DMS153 treated with DMSO at 0.1 percent for 48 hours (cell line): Measurements from ENCODE around the gene EXOC3L1.

ENCODE experiments used
- DNase-seq: peaks from one replicate; lab custom pipeline; 2025; ENCODE audit not compliant: unreplicated experiment; lab: John Stamatoyannopoulos, UW

EXOC3L1 gene

DNA sequence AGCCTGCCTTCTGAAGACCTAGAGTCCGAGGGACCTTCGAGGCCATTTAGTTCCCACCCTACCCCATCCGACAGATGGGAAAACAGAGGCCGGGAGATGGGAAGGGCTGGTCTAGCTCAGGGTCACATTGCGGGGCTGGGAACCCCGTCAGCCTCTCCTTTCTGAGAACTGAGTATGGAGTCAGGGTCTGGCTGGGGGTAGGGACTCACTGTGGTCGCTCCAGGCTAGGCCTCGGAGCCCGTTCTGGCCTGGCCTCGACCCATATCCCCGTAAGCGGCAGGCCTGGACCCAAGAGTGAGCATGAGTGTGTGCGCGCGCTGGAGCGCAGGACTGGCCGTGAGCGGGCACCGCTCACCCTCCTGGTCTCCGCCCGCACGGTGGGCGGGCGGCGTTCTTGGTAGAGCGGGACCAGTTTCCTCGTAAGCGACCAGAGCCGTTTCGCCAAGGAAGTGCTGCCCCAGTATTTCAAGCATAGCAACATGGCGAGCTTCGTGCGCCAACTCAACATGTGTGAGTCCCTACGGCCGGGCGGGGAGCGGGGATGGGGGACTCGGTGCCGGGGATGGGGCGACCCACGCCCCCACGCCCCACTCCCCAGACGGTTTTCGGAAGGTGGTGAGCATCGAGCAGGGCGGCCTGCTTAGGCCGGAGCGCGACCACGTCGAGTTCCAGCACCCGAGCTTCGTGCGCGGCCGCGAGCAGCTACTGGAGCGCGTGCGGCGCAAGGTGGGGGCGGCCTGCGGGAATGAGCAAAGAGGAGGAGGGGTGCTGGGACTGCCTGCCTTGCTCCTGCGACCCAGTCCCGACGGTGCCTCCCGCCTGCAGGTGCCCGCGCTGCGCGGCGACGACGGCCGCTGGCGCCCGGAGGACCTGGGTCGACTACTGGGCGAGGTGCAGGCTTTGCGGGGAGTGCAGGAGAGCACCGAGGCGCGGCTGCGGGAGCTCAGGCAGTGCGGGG lies 24.5 kb downstream of the EXOC3L1 start:
- no peak for DNase-seq

DNA sequence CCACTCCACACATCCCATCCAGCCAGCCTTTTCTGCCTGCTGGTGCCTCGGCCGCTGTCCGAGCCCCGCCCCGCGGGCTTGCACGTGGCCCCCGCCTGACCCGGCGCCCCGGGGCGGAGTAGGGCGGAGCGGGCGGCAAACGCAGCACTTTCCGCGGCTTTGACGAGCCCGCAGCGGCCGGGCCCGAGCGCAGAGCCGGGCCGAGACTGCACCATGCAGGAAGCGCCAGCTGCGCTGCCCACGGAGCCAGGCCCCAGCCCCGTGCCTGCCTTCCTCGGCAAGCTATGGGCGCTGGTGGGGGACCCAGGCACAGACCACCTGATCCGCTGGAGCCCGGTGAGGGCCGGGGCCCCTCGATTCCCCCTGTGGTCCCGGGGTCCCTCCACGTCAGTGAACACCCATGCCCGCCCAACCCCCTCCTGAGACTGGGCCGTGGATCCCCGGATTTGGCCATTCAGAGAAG lies 25.3 kb downstream of the EXOC3L1 start, which contains the start of gene HSF4:
TSS of gene HSF4 (plus strand) at position 147 of the 463 bp plus-strand sequence. CDS start at position 214, 67 bp downstream.
- no peak for DNase-seq

DNA sequence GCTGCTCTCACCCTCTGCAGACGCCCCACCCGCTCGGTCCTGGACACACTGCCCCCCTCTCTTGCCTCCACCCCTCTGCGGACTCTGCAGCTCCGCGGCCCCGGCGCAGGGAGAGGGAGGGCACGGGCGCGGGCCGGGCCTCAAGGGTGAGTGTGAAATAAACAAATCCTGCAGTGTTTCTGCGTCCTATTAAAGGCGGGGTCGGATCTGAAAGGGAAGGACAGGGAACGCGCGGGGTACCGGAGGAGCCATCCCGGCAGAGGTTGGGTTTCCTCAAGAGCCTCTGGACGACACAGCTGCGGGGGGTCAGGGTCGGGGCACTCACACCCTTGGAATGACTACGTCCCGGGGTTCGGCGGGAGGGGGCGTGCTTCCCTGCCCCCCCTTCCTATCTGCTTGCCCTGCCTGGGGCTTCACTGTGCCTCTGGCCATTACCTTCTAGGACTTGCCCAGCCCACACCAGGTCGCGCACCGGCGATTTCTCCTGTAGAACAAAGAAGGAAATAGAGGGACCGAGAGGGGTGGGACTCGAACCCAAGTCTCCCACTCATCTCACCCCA lies 25.9 kb downstream of the EXOC3L1 start:
- DNase-seq = peak; percentile 57

DNA sequence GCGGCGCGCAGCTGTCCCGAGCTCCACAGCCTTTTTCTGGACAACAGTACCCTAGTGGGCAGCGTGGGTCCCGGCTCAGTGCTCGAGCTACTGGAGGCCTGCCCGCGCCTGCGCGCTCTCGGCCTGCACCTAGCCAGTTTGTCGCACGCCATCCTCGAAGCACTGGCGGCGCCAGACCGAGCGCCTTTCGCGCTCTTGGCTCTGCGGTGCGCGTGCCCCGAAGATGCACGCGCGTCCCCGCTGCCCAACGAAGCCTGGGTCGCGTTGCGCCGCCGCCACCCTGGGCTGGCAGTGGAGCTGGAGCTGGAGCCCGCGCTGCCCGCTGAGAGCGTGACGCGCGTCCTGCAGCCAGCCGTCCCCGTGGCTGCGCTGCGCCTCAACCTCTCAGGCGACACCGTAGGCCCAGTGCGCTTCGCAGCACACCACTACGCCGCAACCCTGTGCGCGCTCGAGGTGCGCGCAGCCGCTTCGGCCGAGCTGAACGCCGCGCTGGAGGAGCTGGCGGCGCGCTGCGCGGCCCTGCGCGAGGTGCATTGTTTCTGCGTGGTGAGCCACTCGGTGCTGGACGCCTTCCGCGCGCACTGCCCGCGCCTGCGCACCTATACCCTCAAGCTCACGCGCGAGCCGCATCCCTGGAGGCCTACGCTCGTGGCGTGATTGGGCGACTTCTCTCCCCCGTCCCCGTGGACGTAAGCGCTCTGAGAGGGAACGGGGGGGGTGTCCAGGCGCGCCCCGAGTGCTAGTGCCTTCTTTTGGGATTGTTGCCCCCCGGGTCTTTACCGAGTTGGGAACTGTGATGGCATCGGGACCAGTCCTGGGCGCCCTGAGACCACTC lies 26.6 kb downstream of the EXOC3L1 start:
- DNase-seq = peak; percentile 57

DNA sequence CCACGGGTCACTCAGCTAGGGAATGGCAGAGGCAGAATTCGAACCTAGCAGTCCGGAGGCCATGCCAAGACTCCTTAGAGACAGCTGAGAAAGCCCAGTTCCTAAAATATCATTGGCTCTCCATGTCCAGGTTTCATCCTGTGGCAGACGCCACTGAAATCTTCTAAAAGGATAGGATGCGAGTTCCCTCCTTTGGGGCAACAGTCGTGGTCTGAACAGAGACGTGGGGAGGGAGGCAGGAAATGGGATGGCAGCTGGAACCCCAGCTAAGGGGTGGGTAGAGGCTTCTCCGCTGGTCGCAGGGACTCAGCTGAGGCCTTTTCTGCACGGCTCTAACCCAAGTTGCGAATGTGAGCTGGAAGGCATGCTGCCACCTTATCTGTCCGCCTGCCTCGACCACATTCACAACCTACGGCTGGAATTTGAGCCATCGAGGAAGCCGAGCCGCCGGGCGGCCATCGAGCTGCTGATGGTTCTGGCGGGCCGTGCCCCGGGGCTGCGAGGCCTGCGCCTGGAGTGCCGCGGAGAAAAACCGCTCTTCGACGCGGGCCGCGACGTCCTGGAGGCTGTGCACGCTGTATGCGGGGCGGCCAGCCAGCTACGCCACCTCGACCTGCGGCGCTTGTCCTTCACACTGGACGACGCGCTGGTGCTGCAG lies 27.3 kb downstream of the EXOC3L1 start:
- peak; percentile 15 for DNase-seq

DNA sequence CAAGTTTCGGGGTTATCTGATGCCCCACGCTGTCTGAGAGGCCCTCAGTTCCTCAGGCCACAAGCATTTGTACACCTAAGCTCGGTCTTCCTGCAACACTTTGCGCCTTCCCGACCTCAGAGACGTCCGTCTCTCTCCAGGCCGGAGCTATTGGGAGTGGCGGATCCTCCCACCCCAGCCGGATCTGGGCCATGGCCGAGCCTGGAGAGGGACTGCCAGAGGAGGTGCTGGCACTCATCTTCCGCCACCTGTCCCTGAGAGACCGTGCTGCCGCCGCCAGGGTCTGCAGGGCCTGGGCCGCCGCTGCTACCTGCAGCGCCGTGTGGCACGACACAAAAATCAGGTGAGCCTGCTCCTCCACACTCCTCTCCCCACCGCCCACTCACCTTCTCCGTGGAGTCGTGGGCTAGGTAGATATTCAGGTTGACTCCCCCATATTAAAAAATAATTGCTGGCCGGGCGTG lies 28.3 kb downstream of the EXOC3L1 start:
- no peak for DNase-seq

DNA sequence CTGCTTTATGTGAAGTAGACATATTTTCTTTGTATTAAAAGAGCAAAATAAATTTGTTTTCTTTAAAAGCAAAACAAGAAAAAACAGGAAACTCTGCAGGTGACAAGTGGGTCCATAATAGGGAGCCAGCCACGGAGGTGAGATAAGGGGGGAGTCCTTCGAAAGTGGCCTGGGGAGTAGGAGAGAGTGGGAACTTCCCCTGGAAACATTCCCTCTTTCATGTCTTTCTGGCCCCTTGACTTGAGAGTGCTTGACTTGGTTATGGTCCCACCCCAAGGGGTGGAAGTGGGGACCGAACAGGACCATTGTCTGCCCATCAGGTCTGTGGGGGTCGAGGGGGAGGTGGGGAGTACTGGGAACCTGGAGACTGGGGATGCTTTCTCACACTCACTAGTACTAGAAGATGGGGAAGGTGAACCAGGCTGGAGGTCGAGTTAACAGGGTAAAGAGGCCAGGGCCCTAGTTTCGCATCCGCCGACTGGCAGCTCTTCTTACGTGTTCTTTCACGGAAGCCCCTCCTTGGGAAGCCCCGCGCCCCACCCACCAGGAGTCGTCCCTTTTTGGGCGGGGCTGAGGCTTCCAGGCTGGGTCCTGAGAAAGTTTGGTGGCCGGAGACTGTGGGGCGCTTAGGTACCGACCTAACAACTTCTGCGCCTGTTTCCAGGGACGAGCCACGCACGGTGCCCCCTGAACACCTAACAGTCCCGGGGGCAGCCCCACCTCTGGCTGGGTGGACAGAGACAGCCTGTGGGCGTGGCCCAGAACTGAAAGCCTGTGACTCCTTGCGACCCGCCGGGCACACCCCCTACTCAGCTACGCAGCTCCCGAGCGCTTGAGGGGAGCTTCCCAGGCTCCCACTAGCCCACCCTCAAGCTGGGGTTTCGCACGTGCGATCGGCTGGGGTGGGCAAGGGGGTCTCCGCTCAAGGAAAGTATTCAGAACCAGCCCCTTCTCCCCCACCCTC lies 31.0 kb downstream of the EXOC3L1 start:
- no peak for DNase-seq

DNA sequence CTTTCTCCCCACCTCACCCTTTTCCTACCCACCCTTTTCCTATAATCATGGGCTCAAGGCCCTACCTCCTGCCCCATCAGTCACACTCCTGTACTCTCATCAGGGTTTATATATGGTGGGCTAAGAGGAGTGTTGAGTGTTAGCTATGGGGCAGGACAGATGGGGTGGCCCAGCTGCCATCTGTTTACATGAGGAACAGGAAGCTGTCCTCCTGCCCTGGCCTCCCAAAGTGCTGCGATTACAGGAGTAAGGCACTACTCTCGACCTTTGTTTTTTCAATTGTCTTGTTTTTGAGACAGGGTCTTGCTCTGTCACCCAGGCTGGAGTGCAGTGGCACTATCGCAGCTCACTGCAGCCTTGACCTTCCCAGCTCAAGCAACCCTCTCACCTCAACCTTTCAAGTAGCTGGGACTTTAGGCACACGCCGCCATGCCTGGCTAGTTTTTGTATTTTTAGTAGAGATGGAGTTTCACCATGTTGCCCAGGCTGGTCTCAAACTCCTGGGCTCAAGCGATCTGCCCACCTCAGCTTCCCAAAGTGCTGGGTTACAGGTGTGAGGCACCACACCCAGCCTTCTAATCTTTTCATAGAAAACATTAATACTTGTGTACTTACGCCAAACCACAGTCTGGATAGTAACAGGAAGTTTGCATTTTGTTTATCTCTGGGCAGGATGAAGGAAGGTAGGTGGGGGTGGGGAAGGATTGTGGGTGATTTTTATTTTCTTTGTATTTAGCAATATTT lies 31.9 kb downstream of the EXOC3L1 start:
- no peak for DNase-seq

DNA sequence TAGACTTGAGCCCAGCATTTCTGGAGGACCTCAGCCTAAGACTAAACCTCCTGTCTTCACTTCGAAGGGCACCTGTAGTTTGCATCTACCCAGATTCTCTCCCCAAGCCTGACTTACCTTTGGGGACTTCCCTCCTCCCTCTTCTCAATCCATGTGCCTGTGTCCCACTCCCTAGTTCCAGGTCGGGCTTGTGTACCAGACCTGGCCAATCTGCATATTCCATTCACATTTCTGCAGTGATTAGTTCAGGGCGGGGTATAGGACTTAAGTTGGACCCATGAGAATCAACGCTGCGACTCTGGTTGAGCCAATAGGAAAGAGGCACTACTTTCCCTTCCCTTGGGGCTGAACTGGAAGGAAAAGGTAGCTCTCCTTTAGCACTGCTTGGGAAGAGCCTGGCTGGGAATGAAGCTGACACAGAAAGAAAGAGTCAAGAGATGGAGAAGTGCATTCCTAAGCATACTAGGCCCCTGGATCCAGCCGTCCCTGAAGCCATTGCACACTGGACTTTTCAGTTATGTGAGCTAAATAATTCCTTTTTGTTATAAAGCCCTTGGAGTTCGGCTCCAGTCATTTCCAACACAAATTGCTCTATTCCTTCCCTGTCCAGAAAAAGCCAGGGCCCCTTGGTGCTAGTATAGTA lies 32.7 kb downstream of the EXOC3L1 start:
- DNase-seq = no peak

DNA sequence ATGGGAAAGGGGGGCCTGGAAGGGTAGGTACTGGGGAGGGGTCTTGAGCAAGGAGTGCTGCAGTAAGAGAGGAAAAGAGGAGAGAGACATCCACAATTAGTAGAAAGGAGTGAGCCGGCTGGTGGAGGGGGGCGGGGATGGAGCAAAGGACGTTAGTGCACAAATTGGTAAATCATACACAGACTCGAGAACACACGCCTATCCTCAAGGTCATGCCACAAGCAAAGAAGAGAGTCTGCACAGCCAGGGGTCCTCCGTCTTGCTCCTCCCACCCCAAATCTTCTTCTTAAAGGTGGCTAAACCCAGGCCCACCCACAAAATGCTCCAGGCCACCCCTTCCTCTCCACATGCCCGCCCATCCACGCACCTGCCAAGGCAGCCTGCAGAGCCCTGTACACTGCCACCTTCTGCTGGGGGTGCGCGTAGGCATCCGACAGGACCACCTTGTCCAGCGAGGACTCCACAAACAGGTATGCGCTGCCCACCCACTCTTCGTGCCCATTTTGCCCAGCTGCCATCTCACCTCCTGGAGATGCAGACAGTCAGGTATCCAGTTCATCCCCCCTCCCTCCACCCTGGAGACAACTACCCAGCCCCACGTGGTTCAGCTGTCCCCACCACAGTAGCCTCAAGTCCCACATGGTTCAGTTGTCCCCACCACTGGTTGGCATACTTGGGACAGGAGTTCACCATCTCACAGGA lies 33.6 kb downstream of the EXOC3L1 start:
- DNase-seq = no peak

DNA sequence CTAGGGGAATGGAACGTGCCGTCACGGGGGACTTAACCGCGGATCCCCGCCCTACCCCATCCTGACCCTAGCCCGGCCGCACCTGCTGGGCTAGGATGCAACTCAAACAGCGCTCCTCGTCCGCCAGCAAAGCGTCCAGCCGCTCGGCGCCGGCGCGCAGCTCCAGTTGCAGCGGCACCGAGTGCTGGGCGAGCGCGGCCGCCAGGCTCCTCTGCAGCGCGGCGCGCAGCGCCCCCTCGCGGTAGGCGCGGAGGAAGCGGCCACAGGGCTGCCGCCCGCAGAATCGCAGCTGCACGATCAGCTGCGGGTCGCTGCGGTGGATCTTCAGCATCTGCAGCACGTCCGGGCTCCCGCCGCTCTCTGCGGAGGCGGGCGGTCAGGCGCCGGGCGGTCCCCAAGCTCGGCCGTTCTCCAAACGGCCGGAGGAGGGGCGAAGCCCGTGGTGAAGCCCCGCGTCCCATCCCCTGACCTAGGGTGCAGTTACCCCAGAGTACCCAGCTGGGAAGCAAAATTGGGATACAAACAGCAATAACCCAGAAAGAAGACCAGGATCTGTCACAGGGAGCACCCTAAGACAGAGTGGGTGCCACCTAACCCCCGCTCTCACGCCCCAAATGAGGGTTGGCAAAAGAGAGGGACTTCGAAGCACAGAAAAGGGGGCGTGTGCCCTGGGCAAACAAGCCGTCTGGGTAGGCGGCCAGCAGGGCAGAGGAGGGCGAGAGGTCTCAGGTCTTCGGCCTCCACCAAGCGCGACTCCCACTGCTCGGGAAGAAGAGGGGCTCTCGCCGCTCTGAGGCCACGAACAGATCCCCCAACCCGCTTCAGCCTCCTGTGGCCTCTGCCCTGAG lies 34.4 kb downstream of the EXOC3L1 start:
- DNase-seq = peak; percentile 28

DNA sequence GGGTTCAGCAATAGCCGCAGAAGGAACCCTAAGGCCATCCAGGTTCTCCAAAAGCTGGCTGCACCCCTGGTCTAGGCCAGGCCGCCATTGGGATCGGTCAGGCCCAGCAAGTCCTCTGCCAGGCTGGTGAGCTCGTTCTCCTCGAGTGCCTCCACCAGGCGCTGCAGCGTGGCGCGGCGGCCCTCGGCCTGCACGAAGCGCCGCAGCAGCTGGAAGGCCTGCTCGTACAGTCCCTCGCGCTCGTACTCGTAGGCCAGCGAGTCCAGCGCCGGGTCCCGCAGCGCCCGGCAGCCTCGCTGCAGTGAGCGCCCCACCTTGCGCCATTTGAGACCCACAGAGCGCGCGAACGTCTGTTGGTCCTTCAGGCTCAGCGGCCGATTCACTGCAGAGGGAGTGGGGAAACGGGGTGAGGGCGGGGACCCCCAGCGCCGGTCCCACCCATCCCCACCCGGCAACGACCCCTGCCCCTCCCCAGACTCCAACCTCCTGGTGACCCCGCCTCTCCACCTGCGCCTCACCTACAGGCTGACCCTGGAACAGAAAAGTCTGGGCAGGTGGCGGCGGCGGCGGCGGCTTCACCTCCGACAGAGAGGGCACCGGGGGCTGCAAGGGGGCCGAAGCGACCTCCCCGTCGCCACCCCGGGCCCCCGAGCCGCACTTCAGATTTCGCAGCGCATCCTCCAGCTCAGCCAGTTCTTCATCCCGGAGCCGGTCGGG lies 35.2 kb downstream of the EXOC3L1 start:
- no peak for DNase-seq

DNA sequence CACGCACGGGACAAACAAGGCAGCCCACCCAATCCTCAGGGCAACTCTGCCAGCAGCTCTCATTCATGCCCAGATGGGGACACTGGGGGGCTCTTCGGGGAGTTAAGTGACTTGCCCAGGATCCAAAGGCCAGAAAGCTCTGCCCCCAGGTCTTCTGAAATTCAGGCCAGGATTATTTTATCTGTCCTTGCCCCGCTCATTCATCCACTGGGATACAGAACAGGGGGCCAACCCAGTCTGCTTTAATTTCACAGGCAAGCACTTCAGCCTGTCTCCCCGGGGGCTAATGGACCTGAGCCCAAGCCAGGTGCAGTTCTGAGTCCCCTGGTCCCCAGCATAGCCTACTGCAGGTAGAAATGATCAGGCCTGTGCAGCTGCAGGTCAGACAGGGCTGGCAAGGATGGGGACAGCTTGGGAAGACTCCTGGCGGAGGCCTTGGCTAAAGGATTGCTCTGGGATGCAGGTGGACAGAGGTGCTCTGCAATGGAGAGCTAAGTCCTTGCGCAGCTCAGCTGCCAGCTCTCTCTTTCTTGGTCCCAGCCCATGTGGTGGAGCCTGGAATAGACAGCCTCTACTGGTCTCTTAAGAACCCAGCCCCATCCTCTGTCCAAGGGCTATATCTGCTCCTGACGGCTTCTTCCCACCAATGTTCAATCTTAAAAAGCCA lies 38.4 kb downstream of the EXOC3L1 start:
- no peak for DNase-seq

DNA sequence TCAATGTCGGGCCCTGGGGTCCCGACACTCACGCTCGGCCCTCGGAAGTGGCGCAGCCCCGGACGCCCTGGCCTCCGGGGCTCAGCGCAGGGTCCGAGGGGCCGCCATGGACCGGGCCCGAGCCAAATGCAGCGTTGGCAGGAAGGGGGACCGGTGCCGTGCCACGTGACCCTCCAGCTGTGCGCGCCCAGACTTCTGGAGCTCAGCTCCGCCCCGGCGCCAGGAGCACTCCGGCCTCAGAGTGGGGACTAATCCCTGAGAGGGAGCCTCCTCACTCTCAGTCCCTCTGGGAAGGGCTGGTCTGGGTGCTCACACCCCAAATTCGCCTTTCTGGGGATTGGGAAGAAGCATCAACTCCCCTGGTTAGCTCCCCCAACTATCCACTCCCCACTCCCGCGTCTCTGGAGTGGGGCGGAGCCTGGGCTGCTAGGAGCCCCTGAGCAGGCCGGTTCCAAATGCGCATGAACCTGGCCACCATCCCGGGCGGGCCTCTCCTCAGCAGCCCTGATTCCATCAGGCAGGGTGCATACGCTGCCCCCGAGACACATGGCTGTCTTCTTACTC lies 39.0 kb downstream of the EXOC3L1 start, which contains the start of gene B3GNT9:
TSS of gene B3GNT9 (minus strand) at position 166 of the 564 bp plus-strand sequence. CDS start 513 bp downstream, outside the sequence.
- DNase-seq = peak; percentile 45
